Measurements from ENCODE around the gene TAS1R1.

DNA sequence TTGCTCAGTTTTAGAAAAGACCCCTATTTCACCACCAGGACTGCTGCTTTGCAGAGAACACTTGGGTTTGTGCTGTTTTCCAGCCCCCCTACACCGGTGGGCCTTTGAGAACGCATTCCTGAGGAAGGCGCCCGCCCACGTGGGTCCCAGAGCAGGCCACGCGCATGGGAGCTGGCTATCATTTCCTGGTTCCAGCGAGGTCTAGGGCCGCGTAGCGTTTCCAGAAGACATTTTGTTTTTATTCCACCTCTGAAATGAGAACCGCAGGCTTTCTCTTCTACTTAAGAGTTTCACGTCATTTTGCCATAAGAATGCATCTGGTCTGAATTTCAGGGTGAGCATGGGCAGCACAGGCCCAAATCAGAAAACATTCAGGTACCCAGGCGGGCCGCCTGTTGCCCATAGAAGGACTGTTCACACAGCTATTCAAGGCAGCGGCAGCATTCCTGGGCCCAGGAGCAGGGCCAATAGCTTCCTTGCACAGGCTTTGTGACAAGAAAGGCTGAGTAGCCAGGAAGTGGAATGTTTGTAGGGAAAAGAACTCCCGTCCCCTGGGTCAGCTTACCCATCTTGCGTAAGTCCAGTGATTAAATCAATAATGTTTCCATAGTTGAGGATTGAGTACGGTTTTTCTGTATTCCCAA, 48.9 kb downstream of the TAS1R1 start:
- TF ChIP-seq, protein P1, sequence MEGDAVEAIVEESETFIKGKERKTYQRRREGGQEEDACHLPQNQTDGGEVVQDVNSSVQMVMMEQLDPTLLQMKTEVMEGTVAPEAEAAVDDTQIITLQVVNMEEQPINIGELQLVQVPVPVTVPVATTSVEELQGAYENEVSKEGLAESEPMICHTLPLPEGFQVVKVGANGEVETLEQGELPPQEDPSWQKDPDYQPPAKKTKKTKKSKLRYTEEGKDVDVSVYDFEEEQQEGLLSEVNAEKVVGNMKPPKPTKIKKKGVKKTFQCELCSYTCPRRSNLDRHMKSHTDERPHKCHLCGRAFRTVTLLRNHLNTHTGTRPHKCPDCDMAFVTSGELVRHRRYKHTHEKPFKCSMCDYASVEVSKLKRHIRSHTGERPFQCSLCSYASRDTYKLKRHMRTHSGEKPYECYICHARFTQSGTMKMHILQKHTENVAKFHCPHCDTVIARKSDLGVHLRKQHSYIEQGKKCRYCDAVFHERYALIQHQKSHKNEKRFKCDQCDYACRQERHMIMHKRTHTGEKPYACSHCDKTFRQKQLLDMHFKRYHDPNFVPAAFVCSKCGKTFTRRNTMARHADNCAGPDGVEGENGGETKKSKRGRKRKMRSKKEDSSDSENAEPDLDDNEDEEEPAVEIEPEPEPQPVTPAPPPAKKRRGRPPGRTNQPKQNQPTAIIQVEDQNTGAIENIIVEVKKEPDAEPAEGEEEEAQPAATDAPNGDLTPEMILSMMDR (IDR thresholded peaks at IDR 0.05), result no peak
- TF ChIP-seq, protein P2, sequence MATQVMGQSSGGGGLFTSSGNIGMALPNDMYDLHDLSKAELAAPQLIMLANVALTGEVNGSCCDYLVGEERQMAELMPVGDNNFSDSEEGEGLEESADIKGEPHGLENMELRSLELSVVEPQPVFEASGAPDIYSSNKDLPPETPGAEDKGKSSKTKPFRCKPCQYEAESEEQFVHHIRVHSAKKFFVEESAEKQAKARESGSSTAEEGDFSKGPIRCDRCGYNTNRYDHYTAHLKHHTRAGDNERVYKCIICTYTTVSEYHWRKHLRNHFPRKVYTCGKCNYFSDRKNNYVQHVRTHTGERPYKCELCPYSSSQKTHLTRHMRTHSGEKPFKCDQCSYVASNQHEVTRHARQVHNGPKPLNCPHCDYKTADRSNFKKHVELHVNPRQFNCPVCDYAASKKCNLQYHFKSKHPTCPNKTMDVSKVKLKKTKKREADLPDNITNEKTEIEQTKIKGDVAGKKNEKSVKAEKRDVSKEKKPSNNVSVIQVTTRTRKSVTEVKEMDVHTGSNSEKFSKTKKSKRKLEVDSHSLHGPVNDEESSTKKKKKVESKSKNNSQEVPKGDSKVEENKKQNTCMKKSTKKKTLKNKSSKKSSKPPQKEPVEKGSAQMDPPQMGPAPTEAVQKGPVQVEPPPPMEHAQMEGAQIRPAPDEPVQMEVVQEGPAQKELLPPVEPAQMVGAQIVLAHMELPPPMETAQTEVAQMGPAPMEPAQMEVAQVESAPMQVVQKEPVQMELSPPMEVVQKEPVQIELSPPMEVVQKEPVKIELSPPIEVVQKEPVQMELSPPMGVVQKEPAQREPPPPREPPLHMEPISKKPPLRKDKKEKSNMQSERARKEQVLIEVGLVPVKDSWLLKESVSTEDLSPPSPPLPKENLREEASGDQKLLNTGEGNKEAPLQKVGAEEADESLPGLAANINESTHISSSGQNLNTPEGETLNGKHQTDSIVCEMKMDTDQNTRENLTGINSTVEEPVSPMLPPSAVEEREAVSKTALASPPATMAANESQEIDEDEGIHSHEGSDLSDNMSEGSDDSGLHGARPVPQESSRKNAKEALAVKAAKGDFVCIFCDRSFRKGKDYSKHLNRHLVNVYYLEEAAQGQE (IDR thresholded peaks at IDR 0.05; ENCODE audit: insufficient read depth in 1 of 2, low read depth in 2 of 2, low read length in 1 of 2), result no peak

Measured in Panc1 (cell line).